K562 (cell line): ENCODE data around the gene TERC. TPM values are rescaled to one million over a fixed set of nuclear protein-coding genes. Genes with fewer than 3 reads are reported as not detected.

Experiments used
- ATAC-seq: fragments of 200-7000 bp; cut with Tn5 transposase; 3 replicates; pipeline ENCODE4 v1.9.1; 2020; ENCODE audit warnings: moderate library complexity
- BruUV-seq: library from RNA; stranded (reverse); fragments of 400-500 nt; replicated peaks from 2 replicates; lab custom pipeline; 2021; lab: Mats Ljungman, UMichigan
- CTCF ChIA-PET: fragments of 300-600 bp; formaldehyde crosslinking; extraction: SDS; loops from one replicate; lab custom pipeline; 2021; ENCODE audit warnings: low intra/inter-chr PET ratio; lab: Yijun Ruan, JAX
- POLR2A ChIA-PET: fragments of 300-600, 350-650 bp; sonication (Branson Sonifier 250); formaldehyde crosslinking; extraction: SDS; loops from one replicate; lab custom pipeline; 2021; ENCODE audit warnings: antibody characterized with exemption, inconsistent platforms; lab: Yijun Ruan, JAX
- DNase-seq, 4 experiments: peaks; one replicate each; pipeline versions ENCODE4 v3.0.0 to v3.0.0-alpha.2; 2011 to 2018; ENCODE audit warnings: low spot score in 3 of 4, mixed read lengths in 3 of 4; ENCODE audit errors: extremely low read depth in 1 of 4
- FAIRE-seq: peaks from 2 replicates; lab custom pipeline; 2011; peaks lifted over from hg19 to GRCh38; lab: Jason Lieb, UNC
- H2AFZ ChIP-seq: 2 replicates; pipeline ENCODE4 v1.6.0; 2011; ENCODE audit warnings: low read depth, low read length, control low read depth, inconsistent platforms
- H3K27ac ChIP-seq: fragments of 200-600 bp; 3 replicates; pipeline ENCODE4 v1.8.0; 2011; ENCODE audit warnings: low read depth, mild to moderate bottlenecking, control low read depth, inconsistent platforms, low read length, moderate library complexity, mixed read lengths; ENCODE audit errors: extremely low read depth
- H3K27me3 ChIP-seq, 2 experiments: fragments of 300-600 bp in 1 of 2; 2 replicates in 1 of 2; 3 replicates in 1 of 2; pipeline versions ENCODE4 v1.6.0 to v1.8.0; 2011; ENCODE audit warnings: inconsistent platforms in 2 of 2, low read length in 2 of 2, mild to moderate bottlenecking in 1 of 2, mixed read lengths in 1 of 2, moderate library complexity in 1 of 2; ENCODE audit not compliant: control insufficient read depth in 2 of 2, insufficient read depth in 2 of 2
- H3K36me3 ChIP-seq: fragments of 300-600 bp; 3 replicates; pipeline ENCODE4 v1.8.0; 2011; ENCODE audit warnings: mild to moderate bottlenecking, low read length, inconsistent platforms; ENCODE audit not compliant: control insufficient read depth, insufficient read depth
- H3K4me1 ChIP-seq, 2 experiments: fragments of 200-600 bp in 1 of 2; replicated peaks in 1 of 2; 2 replicates in 1 of 2; 3 replicates in 1 of 2; pipeline versions ENCODE4 v1.5.1 to v1.8.0; 2011; ENCODE audit warnings: inconsistent platforms in 2 of 2, low read length in 2 of 2, mild to moderate bottlenecking in 1 of 2, mixed read lengths in 1 of 2, moderate library complexity in 1 of 2; ENCODE audit not compliant: control insufficient read depth in 2 of 2, insufficient read depth in 2 of 2
- H3K4me2 ChIP-seq: 2 replicates; pipeline ENCODE4 v1.6.1; 2011; ENCODE audit warnings: low read length, control low read depth, inconsistent platforms, mixed read lengths; ENCODE audit not compliant: insufficient read depth
- H3K4me3 ChIP-seq: fragments of 200-600 bp; sonication (generic), shearing (Covaris generic); 2 replicates; pipeline ENCODE4 v1.5.1; 2016; ENCODE audit warnings: control low read depth, inconsistent platforms
- H3K79me2 ChIP-seq: fragments of 200-600 bp; 3 replicates; pipeline ENCODE4 v1.8.0; 2011; ENCODE audit warnings: low read length, inconsistent platforms; ENCODE audit not compliant: control insufficient read depth, insufficient read depth
- H3K9ac ChIP-seq, 2 experiments: 2 replicates each; pipeline versions ENCODE4 v1.6.0 to v1.6.1; 2011; ENCODE audit warnings: low read depth in 2 of 2, low read length in 2 of 2, control low read depth in 1 of 2, inconsistent platforms in 1 of 2, mild to moderate bottlenecking in 1 of 2, mixed read lengths in 1 of 2; ENCODE audit not compliant: insufficient read depth in 1 of 2
- H3K9me1 ChIP-seq: one replicate; pipeline ENCODE4 v1.6.0; 2011; ENCODE audit warnings: inconsistent platforms, mild to moderate bottlenecking, low read length, moderate library complexity; ENCODE audit not compliant: control insufficient read depth, insufficient read depth
- H3K9me3 ChIP-seq: replicated peaks from 2 replicates; pipeline ENCODE4 v1.5.1; 2011; ENCODE audit warnings: low read depth, low read length, inconsistent platforms; ENCODE audit not compliant: control insufficient read depth, insufficient read depth
- H4K20me1 ChIP-seq: replicated peaks from 2 replicates; pipeline ENCODE4 v1.6.1; 2011; ENCODE audit warnings: low read length, inconsistent platforms, mixed read lengths; ENCODE audit not compliant: control insufficient read depth, insufficient read depth
- ARNT ChIP-seq, 2 experiments: fragments of 450-650 bp; IDR thresholded peaks; 2 replicates each; pipeline ENCODE4 v1.6.1; 2016; ENCODE audit warnings: mild to moderate bottlenecking in 1 of 2
- FOXK2 ChIP-seq, 2 experiments: fragments of 450-650 bp; IDR thresholded peaks in 1 of 2; conservative IDR thresholded peaks in 1 of 2; 2 replicates each; pipeline ENCODE4 v1.6.1; 2016; ENCODE audit warnings: low read depth in 2 of 2, mild to moderate bottlenecking in 1 of 2
- HDAC6 ChIP-seq: IDR thresholded peaks from 2 replicates; pipeline ENCODE4 v1.6.1; 2012; ENCODE audit warnings: low read depth, mild to moderate bottlenecking, control low read depth, inconsistent platforms, low read length, moderate library complexity
- HNRNPUL1 ChIP-seq: fragments of 200-400 bp; formaldehyde crosslinking; IDR thresholded peaks from 2 replicates; pipeline ENCODE4 v1.6.1; 2017; ENCODE audit warnings: low read length
- KLF13 ChIP-seq: fragments of 450-650 bp; IDR thresholded peaks from 2 replicates; pipeline ENCODE4 v1.6.1; 2016; ENCODE audit warnings: missing genetic modification characterization, low read depth, mild to moderate bottlenecking, missing compliant biosample characterization, moderate library complexity, borderline replicate concordance
- SIN3A ChIP-seq, 2 experiments: fragments of 150-350 bp in 1 of 2; IDR thresholded peaks; 2 replicates each; pipeline ENCODE4 v1.6.1; 2011 to 2016; ENCODE audit warnings: borderline replicate concordance in 2 of 2, low read depth in 2 of 2, low read length in 2 of 2, mild to moderate bottlenecking in 2 of 2, moderate library complexity in 2 of 2; ENCODE audit not compliant: control insufficient read depth in 1 of 2
- SNIP1 ChIP-seq: fragments of 450-650 bp; IDR thresholded peaks from 2 replicates; pipeline ENCODE4 v1.7.1; 2017; ENCODE audit warnings: low read depth, mild to moderate bottlenecking
- THRAP3 ChIP-seq: fragments of 450-650 bp; IDR thresholded peaks from 2 replicates; pipeline ENCODE4 v1.6.1; 2016; ENCODE audit warnings: mild to moderate bottlenecking, inconsistent platforms, borderline replicate concordance
- ZNF408 ChIP-seq: fragments of 250-450 bp; sonication (Bioruptor Pico); IDR thresholded peaks from 2 replicates; pipeline ENCODE4 v1.4.0; 2020; ENCODE audit warnings: low read depth, mild to moderate bottlenecking, moderate library complexity
- ZSCAN29 ChIP-seq: fragments of 450-650 bp; IDR thresholded peaks from 2 replicates; pipeline ENCODE4 v1.6.1; 2017
- WGBS: fragments of 100-300 bp; shearing (Covaris generic); methylation state at CpG from one replicate; pipeline ENCODE4 v1.1.6; 2016; ENCODE audit warnings: low coverage, mixed read lengths; ENCODE audit not compliant: insufficient coverage; ENCODE audit errors: missing lambda C conversion rate; 5-methylcytosine and 5-hydroxymethylcytosine counted together
- in situ Hi-C: fragments of 300-500 bp; cut with MboI; formaldehyde crosslinking; loops from 4 replicates; pipeline ENCODE4 v1.15.0; 2018; ENCODE audit warnings: inconsistent platforms, mixed read lengths
- intact Hi-C: fragments of 100-400 bp; cut with micrococcal nuclease; formaldehyde crosslinking; loops from 2 replicates; pipeline ENCODE4 v1.14.2; 2022
- polyA plus RNA-seq, 8 experiments: library from polyadenylated mRNA; depleted of rRNA in 4 of 8; stranded (reverse) in 5 of 8; unstranded in 3 of 8; fragments of >200 nt; fragmentation: Nextera tagmentation in 2 of 8; fragmentation: Illumina TruSeq in 1 of 8; extraction: Ambion mirVana in 2 of 8; extraction: Trizol in 1 of 8; gene quantifications; 2 replicates each; pipeline versions ENCODE4 v1.2.1 to v1.2.3, GENCODE V29; 2011 to 2014; ENCODE audit warnings: inconsistent platforms in 1 of 8, missing spikeins in 1 of 8
- total RNA-seq, 7 experiments: library from RNA; depleted of rRNA in 6 of 7; stranded (reverse); fragments of >200 nt in 6 of 7; fragmentation: Illumina TruSeq in 2 of 7; extraction: Trizol in 2 of 7; gene quantifications; 2 replicates each; pipeline versions ENCODE4 v1.2.1 to v1.2.3, GENCODE V29; 2011 to 2021; ENCODE audit warnings: low replicate concordance in 1 of 7
- TF ChIP-seq, protein P1 (sequence below): fragments of 250-450 bp; sonication (Bioruptor Pico); IDR thresholded peaks from 2 replicates; pipeline ENCODE4 v1.4.0; 2020; ENCODE audit warnings: mild to moderate bottlenecking

TERC gene
- total and polyA plus RNA-seq, 9 of the 15 experiments (the other 6 are each of a cell fraction or from before 2014, with no cell fraction given) = 0.77 to 234 (median 27.9) TPM; not detected in 3

DNA sequence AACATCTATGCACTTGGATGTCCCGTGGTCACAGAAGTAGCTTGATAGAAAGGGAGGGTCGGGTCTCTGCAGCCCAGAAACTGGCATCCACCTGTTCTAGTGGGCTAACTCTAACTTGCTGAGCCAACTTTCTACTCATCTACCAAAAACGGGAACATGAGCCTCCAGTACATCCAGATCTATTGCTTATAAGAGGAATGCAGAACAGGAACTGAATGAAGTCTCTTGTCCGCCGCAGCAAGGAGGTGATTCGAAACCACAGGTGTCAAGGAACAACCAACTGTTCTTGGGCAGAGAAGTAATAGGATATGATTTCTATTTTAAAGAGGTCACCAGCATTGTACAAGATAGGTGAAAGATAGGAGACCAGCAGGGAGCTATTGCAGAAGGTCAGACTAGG is 17.9 kb downstream of the TERC start:
- H3K9me3 ChIP-seq = no peaks in the 10 kb centered on the region
- 13% methylated on average over 6 of the region's 6 CpGs for WGBS
- TF ChIP-seq THRAP3 (no peak), SNIP1 (no peak), HNRNPUL1 (no peak), ZNF408 (CRISPR knock-in tag) (no peak), ZSCAN29 (no peak), FOXK2 (conservative IDR thresholded peaks at IDR 0.05 in 1 of 2, IDR thresholded peaks at IDR 0.05 in 1 of 2; ENCODE audit: low read depth in 2 of 2) (no peak), HDAC6 (no peak), KLF13 (tag) (no peak), ARNT (IDR thresholded peaks at IDR 0.05) (no peak), SIN3A (IDR thresholded peaks at IDR 0.05; ENCODE audit: borderline replicate concordance in 2 of 2, control insufficient read depth in 1 of 2, low read depth in 2 of 2, low read length in 2 of 2) (no peak)
- TF ChIP-seq, protein P1, sequence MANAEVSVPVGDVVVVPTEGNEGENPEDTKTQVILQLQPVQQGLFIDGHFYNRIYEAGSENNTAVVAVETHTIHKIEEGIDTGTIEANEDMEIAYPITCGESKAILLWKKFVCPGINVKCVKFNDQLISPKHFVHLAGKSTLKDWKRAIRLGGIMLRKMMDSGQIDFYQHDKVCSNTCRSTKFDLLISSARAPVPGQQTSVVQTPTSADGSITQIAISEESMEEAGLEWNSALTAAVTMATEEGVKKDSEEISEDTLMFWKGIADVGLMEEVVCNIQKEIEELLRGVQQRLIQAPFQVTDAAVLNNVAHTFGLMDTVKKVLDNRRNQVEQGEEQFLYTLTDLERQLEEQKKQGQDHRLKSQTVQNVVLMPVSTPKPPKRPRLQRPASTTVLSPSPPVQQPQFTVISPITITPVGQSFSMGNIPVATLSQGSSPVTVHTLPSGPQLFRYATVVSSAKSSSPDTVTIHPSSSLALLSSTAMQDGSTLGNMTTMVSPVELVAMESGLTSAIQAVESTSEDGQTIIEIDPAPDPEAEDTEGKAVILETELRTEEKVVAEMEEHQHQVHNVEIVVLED (CRISPR knock-in tag) = no peak
- no peak overlapping the region for H3K4me3 ChIP-seq
- no peaks in the 10 kb centered on the region for H3K36me3 ChIP-seq
- no TSS peak for BruUV-seq
- H2AFZ ChIP-seq = peak overlapping the region; percentile 53; the same call in 1 of the 2 replicates
- H3K27ac ChIP-seq = no peak overlapping the region
- no peak overlapping the region for H3K9ac ChIP-seq
- intact Hi-C loops (loop anchor here (10.0 kb wide), 3 partner anchors 532 to 1532 kb away; no protein-coding TSS in a partner anchor), in situ Hi-C loops (loop anchor here (10.0 kb wide), 1 partner anchor 602 kb away; no protein-coding TSS in a partner anchor)
- no peaks in the 10 kb centered on the region for H4K20me1 ChIP-seq
- ChIA-PET CTCF (no interaction called here), POLR2A (interaction anchor here (1.9 kb wide), 1 partner anchor 17 kb away, joined by 8 read pairs; no protein-coding TSS in a partner anchor)
- no peaks in the 10 kb centered on the region for H3K9me1 ChIP-seq
- no peak for ATAC-seq
- no peaks in the 10 kb centered on the region for H3K79me2 ChIP-seq
- FAIRE-seq = no peak
- H3K4me1 ChIP-seq = peaks cover 3 to 7% of the 10 kb centered on the region in 2 experiments; a peak in 3 of 5 replicates
- no peak overlapping the region for H3K4me2 ChIP-seq
- DNase-seq = no peak
- H3K27me3 ChIP-seq = peaks cover 3 to 8% of the 10 kb centered on the region in 2 experiments; a peak in 3 of 5 replicates
